ENCODE results near the gene ATP2B2.

Gene ATP2B2

GRCh38 chr3:10482631-10483363, 22.6 kb downstream of the ATP2B2 start:
- H3K4me1 ChIP-seq (ENCODE audit: control insufficient read depth, insufficient read depth, low read length) = no peaks in the 10 kb centered on the region
- TF ChIP-seq ZNF449 (tag by site-specific recombination; IDR thresholded peaks at IDR 0.05) = no peak
- no peak for TF ChIP-seq HOXA7 (CRISPR knock-in tag; IDR thresholded peaks at IDR 0.05; ENCODE audit: borderline replicate concordance)
- TF ChIP-seq ZNF76 (tag by site-specific recombination; IDR thresholded peaks at IDR 0.05; ENCODE audit: borderline replicate concordance, low read depth) = no peak
- TF ChIP-seq, protein P1, sequence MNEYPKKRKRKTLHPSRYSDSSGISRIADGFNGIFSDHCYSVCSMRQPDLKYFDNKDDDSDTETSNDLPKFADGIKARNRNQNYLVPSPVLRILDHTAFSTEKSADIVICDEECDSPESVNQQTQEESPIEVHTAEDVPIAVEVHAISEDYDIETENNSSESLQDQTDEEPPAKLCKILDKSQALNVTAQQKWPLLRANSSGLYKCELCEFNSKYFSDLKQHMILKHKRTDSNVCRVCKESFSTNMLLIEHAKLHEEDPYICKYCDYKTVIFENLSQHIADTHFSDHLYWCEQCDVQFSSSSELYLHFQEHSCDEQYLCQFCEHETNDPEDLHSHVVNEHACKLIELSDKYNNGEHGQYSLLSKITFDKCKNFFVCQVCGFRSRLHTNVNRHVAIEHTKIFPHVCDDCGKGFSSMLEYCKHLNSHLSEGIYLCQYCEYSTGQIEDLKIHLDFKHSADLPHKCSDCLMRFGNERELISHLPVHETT (tag by site-specific recombination; IDR thresholded peaks at IDR 0.05) = no peak
- TF ChIP-seq ZNF514 (tag by site-specific recombination; IDR thresholded peaks at IDR 0.05) = no peak
- no peak for TF ChIP-seq KLF8 (tag by site-specific recombination; IDR thresholded peaks at IDR 0.05)
- no peak for TF ChIP-seq PRDM6 (tag by site-specific recombination; IDR thresholded peaks at IDR 0.05)
- no peak for TF ChIP-seq ZNF311 (tag by site-specific recombination; IDR thresholded peaks at IDR 0.05; ENCODE audit: borderline replicate concordance)
- TF ChIP-seq SP2 (tag by site-specific recombination; IDR thresholded peaks at IDR 0.05) = no peak
- TF ChIP-seq ZNF791 (tag by site-specific recombination; IDR thresholded peaks at IDR 0.05) = no peak
- TF ChIP-seq, protein P2, sequence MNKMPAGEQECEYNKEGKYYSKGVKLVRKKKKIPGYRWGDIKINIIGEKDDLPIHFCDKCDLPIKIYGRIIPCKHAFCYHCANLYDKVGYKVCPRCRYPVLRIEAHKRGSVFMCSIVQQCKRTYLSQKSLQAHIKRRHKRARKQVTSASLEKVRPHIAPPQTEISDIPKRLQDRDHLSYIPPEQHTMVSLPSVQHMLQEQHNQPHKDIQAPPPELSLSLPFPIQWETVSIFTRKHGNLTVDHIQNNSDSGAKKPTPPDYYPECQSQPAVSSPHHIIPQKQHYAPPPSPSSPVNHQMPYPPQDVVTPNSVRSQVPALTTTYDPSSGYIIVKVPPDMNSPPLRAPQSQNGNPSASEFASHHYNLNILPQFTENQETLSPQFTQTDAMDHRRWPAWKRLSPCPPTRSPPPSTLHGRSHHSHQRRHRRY (tag by site-specific recombination; IDR thresholded peaks at IDR 0.05) = no peak
- no peak for TF ChIP-seq ZNF501 (tag by site-specific recombination; IDR thresholded peaks at IDR 0.05)
- no peak for TF ChIP-seq ZNF335 (tag by site-specific recombination; conservative IDR thresholded peaks at IDR 0.05)
- TF ChIP-seq ZNF596 (tag by site-specific recombination; IDR thresholded peaks at IDR 0.05) = no peak
- H3K4me3 ChIP-seq (ENCODE audit: low read depth, low read length) = no peak overlapping the region
- no peak overlapping the region for H3K27ac ChIP-seq (ENCODE audit: extremely low read depth, low read depth, low read length)
- ChIA-PET POLR2A (no interaction called here), CTCF (no interaction called here)
- no peaks in the 10 kb centered on the region for H3K36me3 ChIP-seq (ENCODE audit: control insufficient read depth in 2 of 2, insufficient read depth in 1 of 2, low read length in 2 of 2)
- no peaks in the 10 kb centered on the region for H3K9me3 ChIP-seq (ENCODE audit: control insufficient read depth, insufficient read depth, low read depth, low read length)

- no peaks in the 10 kb centered on the region for H3K4me1 ChIP-seq (ENCODE audit: control insufficient read depth, insufficient read depth, low read length)
- TF ChIP-seq KLF8 (tag by site-specific recombination; IDR thresholded peaks at IDR 0.05) (no peak), ZNF266 (tag by site-specific recombination; IDR thresholded peaks at IDR 0.05; ENCODE audit: low read depth) (no peak), GLIS1 (tag by site-specific recombination; IDR thresholded peaks at IDR 0.05) (no peak), ZNF112 (tag by site-specific recombination; IDR thresholded peaks at IDR 0.05) (no peak), ZNF202 (tag by site-specific recombination; IDR thresholded peaks at IDR 0.05; ENCODE audit: borderline replicate concordance) (no peak)
- TF ChIP-seq, protein P3, sequence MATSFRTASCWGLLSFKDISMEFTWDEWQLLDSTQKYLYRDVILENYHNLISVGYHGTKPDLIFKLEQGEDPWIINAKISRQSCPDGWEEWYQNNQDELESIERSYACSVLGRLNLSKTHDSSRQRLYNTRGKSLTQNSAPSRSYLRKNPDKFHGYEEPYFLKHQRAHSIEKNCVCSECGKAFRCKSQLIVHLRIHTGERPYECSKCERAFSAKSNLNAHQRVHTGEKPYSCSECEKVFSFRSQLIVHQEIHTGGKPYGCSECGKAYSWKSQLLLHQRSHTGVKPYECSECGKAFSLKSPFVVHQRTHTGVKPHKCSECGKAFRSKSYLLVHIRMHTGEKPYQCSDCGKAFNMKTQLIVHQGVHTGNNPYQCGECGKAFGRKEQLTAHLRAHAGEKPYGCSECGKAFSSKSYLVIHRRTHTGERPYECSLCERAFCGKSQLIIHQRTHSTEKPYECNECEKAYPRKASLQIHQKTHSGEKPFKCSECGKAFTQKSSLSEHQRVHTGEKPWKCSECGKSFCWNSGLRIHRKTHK (tag by site-specific recombination; IDR thresholded peaks at IDR 0.05) = no peak
- no peak overlapping the region for H3K27ac ChIP-seq (ENCODE audit: extremely low read depth, low read depth, low read length)
- ChIA-PET POLR2A (no interaction called here), CTCF (interaction anchor here (0.7 kb wide), 1 partner anchor 19 kb away, joined by 3 read pairs; no protein-coding TSS in a partner anchor)
- no peaks in the 10 kb centered on the region for H3K9me3 ChIP-seq (ENCODE audit: control insufficient read depth, insufficient read depth, low read depth, low read length)
- H3K4me3 ChIP-seq (ENCODE audit: low read depth, low read length) = no peak overlapping the region
- no peaks in the 10 kb centered on the region for H3K36me3 ChIP-seq (ENCODE audit: control insufficient read depth in 2 of 2, insufficient read depth in 1 of 2, low read length in 2 of 2)
Observed at GRCh38 chr3:10480871-10481378, 24.5 kb downstream of the ATP2B2 start.
